GM18526 (cell line): ENCODE data around the gene TBCB.

Experiments
- POLR2A ChIP-seq: IDR thresholded peaks from 3 replicates; pipeline ENCODE4 v1.6.1; 2011; ENCODE audit not compliant: insufficient read length; ENCODE audit errors: extremely low read depth

Gene TBCB

GRCh38 chr19:36113894-36114720 is 1.2 kb upstream of the TBCB start:
- no peak for TF ChIP-seq POLR2A

GRCh38 chr19:36114721-36115452 is 381 bp upstream of the TBCB start, which contains the start of gene POLR2I:
POLR2I (minus strand) TSS chr19:36114875; CDS start chr19:36114856, 19 bp downstream.
- TF ChIP-seq POLR2A: peak; percentile 76

- no peak for TF ChIP-seq POLR2A
Observed at GRCh38 chr19:36116344-36116637, 1.0 kb downstream of the TBCB start.

- no peak for TF ChIP-seq POLR2A
Observed at GRCh38 chr19:36120092-36120983, 5.1 kb downstream of the TBCB start.

- no peak for TF ChIP-seq POLR2A
Observed at GRCh38 chr19:36120984-36121358, 5.7 kb downstream of the TBCB start.

GRCh38 chr19:36121486-36122124 is 6.3 kb downstream of the TBCB start:
- TF ChIP-seq POLR2A: no peak

- TF ChIP-seq POLR2A: no peak
Observed at GRCh38 chr19:36125557-36125956, 10.3 kb downstream of the TBCB start.

- no peak for TF ChIP-seq POLR2A
Observed at GRCh38 chr19:36128392-36128736, 13.1 kb downstream of the TBCB start.

GRCh38 chr19:36136964-36137686 is 21.9 kb downstream of the TBCB start:
- TF ChIP-seq POLR2A: no peak

GRCh38 chr19:36139120-36139472 is 23.8 kb downstream of the TBCB start:
- no peak for TF ChIP-seq POLR2A

GRCh38 chr19:36139473-36140303 is 24.4 kb downstream of the TBCB start, which contains the start of gene CAPNS1:
CAPNS1 (plus strand) TSS chr19:36140066; CDS start chr19:36141012, 946 bp downstream.
- TF ChIP-seq POLR2A: peak; percentile 76

- peak; percentile 53 for TF ChIP-seq POLR2A
Observed at GRCh38 chr19:36140304-36141038, 25.2 kb downstream of the TBCB start.
